ENCODE measurements around the gene IGFL1.
"Not testable (repeated sequence)": the region's sequence is repeated elsewhere in the genome, so short reads cannot be mapped to it uniquely, and the experiment has no call there.

- not testable (repeated sequence) for TF ChIP-seq RCOR1 (IDR thresholded peaks at IDR 0.05; ENCODE audit: insufficient replicate concordance, low read length); CTCF (conservative IDR thresholded peaks at IDR 0.05; ENCODE audit: low read depth, low read length); POLR2A (IDR thresholded peaks at IDR 0.05; ENCODE audit: low read depth, low read length); CEBPB (IDR thresholded peaks at IDR 0.05; ENCODE audit: low read depth, low read length)
Measured at GRCh38 chr19:46238141-46238540, 8.6 kb downstream of the IGFL1 start.
